CD4-positive, alpha-beta T cell treated with Interleukin-6 for 4 hours (primary cell): ENCODE results near the gene LPCAT4.
"Not testable (repeated sequence)": the region's sequence is repeated elsewhere in the genome, so short reads cannot be mapped to it uniquely, and the experiment has no call there.

ENCODE experiments used
- DNase-seq: peaks from one replicate; pipeline ENCODE4 v3.0.0-alpha.2; 2020; ENCODE audit warnings: mixed read lengths

The LPCAT4 gene

DNA sequence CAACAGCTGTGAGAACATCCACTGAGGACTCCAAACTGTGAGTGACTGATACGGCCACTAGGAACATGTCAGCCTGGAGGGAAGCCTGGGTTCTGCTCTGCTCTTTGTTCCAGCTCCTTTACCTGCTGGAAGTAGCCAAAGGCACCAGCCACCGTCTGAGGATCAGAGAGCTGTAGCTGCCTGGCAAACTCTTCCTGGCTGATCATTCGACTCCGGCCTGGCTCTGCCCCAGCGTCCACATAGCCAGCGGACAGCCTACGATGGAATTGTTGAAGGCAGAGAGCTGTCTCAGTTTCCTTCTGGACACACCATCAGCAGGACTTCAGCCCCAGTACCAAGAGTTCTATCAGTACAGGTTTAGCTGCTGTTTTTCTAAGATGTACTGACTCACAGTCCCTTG lies 5.7 kb downstream of the LPCAT4 start:
- no peak for DNase-seq

DNA sequence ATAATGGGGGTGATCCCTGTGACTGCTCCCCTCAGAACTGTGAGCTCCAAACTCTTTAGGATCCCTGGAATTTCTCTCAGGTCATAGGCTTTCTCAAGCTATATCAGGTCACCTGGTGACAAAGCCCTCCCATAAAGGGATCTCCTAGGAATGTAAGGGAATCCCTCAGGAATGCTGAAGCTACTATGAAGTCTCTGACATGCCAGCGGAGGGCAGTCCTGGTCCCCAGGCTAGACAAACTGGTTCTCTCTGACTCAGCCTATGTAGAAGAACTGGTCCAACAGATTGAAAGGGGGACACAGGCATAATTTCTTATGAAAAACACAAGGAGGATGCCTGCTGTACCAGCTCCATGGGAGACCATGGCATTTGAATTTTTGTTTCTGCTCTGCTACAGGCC lies 6.7 kb downstream of the LPCAT4 start:
- DNase-seq = no peak

DNA sequence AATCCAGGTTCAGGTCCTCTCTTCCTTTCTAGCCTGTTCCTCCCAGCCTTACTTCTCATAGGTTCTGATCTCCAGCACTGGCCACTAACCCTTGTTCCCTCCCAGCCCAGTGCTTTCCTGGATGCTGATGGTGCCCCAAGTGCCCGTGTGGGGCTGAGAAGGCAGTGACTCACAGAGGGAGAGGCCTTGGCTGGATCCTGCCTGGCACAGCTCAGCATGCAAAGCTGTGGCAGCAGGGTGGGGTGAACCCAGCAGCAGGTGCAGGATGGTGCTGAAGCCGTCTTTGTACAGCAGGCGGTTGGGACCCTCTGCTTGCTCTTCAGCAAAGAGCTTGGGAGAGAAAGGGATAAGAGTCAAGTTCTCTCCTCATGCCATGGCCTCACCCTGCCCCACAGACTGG lies 7.6 kb downstream of the LPCAT4 start:
- DNase-seq = no peak

DNA sequence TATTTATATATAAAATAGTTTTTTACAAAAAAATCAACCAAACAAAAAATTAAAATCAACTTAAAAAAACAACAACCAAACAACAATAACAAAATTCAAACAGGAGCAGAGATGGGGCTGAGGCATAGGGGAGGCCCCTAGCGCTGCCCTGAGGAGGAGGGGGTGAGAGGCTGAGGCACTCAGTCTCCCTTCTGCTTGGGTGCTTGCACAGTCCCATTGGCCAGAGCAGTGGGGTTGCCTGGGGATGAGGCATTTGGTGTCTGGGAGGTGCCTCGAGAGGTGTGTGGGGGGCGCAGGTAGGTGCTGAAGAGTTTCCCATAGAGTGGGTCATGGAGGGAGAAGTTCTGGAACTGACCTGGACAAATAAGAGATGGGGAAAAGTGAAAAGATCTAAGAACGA lies 8.0 kb downstream of the LPCAT4 start:
- no peak for DNase-seq

DNA sequence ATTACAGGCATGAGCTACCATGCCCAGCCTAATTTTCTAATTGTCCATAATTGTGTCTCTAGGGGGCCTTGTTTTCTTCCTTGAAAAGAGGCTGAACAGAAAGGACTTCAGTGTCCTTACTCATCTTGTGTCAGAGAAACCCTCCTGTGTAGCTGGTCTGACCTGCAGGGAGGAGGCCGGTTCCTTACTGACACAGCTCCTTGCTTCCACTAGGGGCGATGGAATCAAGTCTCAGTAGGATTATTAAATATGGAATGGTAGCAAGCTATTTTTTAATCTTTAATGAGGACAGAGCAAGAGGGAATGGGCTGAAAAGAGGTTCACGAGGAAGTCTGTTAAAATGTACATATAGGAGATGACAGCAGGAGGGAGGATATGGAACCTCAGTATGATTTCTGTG lies 8.6 kb downstream of the LPCAT4 start:
- no peak for DNase-seq

DNA sequence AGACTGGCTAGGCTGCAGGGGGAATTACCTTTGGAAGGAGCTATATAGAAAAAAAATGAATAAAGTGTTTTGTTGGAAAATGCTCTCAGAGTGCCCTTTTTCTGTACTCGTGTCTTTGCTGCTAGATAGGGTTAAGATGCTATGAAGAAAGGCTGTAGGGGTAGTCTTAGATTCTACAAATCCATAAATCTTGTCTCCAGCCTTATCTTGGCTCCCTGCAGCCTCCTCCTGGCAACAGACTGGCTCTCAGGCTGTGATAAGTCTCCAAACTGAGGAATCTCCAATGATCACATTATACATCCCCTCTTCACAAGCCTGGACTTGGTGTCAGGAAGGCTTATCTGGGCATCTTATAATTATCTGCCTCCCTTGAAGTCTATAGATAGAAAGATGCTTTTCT lies 9.3 kb downstream of the LPCAT4 start:
- DNase-seq = no peak

DNA sequence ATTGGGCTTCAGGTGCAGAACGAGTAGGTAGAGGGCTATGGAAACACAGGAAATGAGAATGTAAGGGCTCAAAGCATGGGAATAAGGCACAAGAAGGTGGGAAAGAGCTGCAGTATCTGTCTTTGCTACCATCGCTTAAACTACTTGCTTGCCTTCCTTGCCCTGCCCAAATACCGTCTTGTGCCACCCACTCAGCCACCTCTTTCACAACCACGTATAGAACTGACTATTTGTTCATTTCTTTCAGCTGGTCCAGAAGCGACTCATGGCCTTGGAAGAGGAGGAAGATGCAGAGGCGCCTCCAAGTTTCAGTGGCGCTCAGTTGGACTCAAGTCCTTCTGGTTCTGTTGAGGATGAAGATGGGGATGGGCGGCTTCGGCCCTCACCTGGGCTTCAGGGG lies 11.8 kb downstream of the LPCAT4 start:
- DNase-seq = no peak

DNA sequence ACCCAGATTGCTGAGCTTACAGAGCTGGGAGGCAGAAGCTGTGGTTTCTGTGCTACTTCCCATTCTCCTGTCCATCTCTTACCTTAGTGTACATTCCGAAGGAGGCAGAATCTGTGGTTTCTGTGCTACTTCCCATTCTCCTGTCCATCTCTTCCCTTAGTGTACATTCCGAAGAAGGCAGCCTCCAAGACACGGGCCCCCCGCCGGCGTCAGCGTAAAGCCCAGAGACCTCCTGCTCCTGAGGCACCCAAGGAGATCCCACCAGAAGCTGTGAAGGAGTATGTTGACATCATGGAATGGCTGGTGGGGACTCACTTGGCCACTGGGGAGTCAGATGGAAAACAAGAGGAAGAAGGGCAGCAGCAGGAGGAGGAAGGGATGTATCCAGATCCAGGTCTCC lies 12.7 kb downstream of the LPCAT4 start:
- no peak for DNase-seq

DNA sequence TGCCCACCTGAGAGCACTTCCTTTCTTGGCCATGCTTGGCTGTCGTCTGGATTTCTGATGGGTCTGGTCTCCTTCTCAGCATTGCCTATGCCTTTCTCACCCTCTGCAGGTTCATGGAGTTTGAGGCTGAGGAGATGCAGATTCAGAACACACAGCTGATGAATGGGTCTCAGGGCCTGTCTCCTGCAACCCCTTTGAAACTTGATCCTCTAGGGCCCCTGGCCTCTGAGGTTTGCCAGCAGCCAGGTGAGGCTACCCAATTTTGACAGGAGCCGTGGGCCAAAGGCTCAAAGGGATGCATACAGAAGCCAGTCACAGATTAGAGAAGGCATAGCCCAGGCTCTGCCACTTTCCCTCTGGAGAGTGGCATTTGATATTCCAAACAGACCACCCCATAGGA lies 13.4 kb downstream of the LPCAT4 start:
- DNase-seq = no peak

DNA sequence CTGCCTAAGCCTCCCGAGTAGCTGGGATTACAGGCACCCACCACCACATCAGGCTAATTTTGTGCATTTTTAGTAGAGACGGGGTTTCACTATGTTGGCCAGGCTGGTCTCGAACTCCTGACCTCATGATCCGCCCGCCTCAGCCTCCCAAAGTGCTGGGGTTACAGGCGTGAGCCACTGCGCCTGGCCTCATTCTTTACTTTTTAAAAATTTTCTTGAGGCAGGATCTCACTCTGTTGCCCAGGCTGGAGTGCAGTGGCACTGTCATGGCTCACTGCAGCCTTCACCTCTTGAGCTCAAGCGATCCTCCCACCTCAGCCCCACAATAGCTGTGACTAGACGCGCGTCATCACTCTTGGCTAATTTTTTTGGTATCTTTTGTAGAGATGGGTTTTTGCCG lies 14.0 kb downstream of the LPCAT4 start:
- DNase-seq = not testable (repeated sequence)

DNA sequence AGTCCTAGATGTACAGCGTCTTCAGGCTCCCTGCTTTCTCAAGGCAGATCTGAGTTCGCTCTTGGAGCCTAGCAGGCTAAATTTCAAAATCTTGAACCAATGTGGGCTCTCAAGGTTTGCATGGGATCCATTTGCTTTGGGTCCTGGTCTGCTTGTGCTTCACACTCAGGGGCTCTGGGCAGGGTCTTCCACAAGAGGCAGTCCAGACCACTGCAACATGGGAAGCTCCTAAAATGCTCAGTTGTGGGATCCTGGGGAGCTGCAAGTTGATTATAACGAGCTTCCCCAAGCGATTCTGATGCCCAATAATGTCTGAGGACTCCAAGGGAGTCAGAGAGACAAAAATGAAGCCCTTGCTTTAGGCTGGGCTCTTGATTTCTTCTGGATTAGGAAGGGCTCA lies 17.2 kb downstream of the LPCAT4 start:
- no peak for DNase-seq

DNA sequence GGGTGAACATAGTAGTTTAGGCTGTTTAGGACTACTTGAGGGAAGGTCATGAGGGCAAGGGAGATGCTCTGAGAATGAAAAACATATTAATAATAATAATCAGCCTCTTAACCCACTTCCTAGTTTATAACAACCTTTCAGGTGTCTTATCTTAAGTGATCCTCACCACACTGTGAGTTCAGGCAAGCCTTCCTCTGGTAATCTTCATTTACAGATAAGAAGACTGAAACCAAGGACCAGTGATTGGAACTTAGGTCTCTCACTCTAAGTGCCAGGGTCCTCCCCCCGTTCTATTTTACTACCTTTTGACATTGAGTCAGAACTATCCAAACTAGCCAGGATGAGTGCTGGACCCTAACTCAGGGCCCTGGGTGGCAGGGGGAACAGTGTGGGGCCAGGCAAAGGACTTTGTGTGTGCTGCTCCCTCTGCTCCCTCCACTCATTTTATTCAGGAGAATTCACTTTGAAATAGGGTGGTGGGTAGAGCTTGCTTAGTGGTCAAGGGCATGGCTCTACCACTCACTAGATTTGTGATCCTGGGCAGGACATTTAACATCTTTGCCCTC lies 18.2 kb downstream of the LPCAT4 start:
- DNase-seq = no peak

DNA sequence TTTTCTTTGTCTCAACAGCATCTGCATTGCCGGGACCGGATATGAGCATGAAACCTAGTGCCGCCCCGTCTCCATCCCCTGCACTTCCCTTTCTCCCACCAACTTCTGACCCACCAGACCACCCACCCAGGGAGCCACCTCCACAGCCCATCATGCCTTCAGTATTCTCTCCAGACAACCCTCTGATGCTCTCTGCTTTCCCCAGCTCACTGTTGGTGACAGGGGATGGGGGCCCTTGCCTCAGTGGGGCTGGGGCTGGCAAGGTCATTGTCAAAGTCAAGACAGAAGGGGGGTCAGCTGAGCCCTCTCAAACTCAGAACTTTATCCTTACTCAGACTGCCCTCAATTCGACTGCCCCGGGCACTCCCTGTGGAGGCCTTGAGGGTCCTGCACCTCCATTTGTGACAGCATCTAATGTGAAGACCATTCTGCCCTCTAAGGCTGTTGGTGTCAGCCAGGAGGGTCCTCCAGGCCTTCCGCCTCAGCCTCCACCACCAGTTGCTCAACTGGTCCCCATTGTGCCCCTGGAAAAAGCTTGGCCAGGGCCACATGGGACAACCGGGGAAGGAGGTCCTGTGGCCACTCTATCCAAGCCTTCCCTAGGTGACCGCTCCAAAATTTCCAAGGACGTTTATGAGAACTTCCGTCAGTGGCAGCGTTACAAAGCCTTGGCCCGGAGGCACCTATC lies 18.9 kb downstream of the LPCAT4 start:
- DNase-seq = no peak

DNA sequence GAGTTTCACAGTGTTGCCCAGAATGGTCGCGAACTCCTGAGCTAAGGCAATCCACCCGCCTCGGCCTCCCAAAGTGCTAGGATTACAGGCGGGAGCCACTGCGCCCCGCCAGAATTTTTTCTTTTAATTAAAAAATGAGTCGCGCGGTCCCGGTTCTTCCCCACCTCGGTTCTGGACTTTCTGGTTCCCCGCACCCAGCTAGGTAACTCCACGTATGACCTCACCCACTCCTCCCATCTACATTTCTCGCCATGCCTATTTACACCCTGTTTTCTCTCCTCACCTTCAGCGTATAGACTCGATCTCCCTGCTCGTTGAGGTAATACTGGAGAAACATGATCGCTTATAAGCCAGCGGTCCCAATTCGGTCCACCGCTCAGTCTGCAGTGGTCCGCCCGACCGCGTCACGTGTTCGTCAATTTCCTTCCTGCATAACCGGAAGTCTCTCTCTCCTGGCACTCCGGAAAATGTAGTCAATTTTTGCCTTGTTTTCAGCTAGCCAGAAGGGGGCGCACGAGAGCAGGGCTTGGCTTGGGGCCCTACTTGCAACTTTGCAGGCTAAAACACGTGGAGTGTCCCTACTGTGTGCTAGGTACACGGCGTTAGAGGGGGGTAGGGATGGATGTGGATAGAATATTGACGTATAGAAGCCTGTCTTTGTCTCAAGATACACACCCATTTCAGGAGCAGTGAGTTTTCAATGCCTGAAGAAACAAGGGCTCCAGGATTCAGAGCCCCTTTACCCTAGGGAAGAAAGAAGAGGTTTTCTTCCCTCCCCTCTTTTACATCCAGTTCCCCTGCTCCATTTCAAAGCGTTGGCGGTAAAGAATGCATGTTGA lies 24.0 kb downstream of the LPCAT4 start, which contains the start of the genes NOP10 and NUTM1:
Gene NOP10 (minus strand): TSS at position 400 of the 839 bp plus-strand sequence. CDS start 63 bp downstream, at position 337.
Gene NUTM1 (plus strand): TSS at position 579 of the 839 bp plus-strand sequence. CDS start 382 bp downstream, outside the sequence.
- DNase-seq = peak; percentile 95

DNA sequence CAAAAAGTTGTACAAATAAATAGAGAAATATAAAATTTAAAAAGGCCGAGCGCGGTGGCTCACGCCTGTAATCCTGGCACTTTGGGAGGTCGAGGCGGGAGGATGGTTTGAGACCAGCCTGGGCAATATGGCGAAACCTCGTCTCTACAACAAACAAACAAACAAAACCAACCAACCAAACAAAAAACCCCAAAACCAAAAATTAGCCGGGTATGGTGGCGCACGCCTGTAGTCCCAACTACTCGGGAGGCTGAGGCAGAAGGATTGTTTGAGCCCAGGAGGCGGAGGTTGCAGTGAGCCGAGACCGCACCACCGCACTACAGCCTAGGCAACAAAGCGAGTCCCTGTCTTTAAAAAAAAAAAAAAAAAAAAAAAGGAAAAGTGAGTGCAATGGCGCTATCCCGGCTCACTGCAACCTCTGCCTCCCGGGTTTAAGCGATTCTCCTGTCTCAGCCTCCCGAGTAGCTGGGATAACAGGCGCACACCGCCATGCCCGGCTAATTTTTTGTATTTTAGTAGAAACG lies 24.7 kb downstream of the LPCAT4 start:
- peak; percentile 30 for DNase-seq

DNA sequence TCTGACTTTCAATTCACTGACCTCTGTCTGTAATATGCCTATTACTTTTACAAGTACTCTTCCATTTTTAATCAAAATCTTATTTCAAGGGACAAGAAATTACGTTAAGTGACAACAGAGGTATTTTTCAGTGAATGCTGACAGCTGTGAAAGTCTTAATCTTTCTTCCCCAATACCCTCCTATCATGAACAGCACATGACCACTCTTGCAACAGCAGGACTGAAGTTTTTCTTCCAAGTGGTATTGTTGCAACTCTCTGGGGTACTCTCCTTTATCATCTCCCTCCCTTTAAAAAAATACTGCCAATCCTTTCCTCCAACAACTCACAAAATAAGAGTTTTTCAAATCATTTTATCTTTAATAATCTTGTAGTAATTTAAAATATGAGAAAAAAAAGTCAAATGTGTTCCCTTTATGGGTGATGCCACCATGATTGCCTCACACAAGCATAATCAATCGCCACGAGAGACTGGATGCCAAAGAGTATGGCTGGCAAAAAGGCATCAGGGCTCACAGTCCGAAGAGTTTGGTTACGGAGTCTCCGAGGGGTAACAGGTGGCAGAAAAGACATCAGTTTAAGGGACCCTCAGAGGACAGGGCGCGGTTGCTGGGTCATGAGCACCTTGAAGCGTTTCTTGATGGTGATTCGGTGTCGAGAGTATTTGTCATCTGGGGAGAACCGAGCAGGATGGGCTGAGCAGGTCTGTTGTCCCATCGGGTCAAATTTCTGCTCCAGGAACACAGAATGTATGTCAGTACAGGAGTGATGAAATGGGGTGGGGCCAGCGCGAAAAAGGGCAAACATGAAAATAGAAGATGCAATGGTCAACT lies 25.4 kb downstream of the LPCAT4 start:
- no peak for DNase-seq

DNA sequence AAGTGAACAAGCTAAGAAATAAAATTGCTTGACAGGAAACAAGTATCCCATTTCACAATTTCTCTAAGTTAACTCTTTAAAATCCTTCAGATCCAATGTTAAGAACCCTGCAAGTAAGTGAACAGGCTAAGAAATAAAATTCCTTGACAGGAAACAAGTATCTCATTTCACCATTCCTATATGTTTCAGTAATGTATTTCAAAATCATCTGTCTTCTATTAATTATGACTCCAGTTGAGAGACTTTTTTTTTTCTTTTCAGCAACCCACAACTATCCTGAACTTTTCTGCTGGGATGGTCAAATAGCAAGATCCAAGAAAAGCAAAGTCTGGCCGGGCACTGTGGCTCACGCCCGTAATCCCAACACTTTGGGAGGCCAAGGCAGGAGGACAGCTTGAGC lies 27.1 kb downstream of the LPCAT4 start:
- DNase-seq = no peak

DNA sequence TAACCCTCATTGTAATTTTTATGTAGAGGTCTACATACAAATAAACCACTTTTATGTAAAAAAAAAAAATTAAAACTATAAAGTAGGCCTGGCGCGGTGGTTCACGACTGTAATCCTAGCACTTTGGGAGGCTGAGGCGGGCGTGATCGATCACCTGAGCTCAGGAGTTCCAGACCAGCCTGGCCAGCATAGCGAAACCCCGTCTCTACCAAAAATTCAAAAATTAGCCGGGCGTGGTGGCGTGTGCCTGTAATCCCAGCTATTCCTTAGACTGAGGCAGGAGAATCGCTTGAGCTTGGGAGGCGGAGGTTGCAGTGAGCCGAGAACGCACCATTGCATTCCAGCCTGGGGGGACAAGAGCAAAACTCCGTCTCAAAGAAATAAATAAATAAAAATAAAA lies 28.6 kb downstream of the LPCAT4 start:
- DNase-seq = no peak

DNA sequence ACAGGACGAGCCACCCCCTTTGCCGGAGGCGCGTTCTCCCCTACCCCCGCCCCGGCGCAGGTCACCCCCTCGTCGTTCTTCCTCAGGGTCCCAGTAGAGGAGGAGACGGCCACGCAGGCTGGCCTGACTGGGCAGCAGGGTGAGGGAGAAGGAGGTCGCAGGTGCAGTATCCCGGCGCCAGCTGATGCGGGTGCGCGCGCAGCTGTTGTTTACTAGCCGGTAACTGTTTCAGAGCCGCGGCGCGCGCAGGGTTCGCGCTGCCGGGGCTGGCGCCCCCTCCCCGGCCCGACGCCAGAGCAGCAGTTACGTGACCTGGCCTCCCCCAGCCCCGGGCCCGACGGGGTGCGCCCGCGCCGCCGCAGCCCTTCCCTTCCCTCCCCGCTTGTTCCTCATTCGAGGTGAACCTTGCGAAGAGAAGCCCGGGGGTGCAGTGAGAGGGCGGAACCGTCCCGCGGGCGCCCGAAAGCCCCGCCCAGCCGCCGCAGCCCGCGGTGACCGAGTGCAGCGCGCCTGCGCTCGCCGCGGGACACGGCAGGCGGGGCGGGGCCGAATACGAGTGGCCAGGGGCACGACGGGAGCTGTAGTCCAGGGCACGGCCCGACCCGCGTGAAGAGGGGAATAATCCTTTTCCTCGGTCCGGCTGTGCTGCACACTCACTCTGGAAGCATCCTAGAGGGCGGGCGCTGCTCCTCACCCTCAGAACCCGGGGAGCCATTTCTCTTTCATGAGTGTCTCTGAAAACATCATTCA lies 29.3 kb downstream of the LPCAT4 start, which contains the start of gene SLC12A6:
Gene SLC12A6 (minus strand): TSS at position 225 of the 750 bp plus-strand sequence. CDS start 1,101 bp downstream, outside the sequence.
- peak; percentile 94 for DNase-seq

DNA sequence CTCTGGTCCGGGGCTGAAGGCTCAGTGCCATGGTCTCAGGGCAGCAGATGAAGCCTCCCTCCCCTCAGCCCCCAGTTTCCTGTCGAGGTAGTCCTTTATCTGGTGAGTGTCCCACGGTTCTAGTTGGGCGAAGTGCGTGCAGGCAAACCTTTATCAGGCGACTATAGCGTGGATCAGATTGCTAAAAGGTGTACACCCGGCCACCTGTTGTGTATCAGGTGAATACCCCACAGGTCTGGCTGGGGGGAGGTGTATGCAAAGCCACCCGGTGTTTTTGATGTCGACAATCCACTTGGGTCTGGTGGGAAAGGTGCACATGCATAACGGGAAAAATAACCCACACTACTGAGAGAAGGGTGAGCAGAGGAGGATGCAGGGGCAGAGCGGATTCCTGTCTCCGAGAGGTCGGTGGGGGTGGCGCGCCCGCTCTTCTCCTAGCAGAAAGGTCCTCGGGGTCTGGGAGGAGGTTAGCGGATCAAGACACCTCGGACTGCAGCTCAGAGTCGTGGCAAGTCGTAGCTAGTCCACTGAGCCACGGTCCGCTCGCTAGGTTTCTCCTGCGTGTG lies 29.9 kb downstream of the LPCAT4 start:
- peak; percentile 53 for DNase-seq

DNA sequence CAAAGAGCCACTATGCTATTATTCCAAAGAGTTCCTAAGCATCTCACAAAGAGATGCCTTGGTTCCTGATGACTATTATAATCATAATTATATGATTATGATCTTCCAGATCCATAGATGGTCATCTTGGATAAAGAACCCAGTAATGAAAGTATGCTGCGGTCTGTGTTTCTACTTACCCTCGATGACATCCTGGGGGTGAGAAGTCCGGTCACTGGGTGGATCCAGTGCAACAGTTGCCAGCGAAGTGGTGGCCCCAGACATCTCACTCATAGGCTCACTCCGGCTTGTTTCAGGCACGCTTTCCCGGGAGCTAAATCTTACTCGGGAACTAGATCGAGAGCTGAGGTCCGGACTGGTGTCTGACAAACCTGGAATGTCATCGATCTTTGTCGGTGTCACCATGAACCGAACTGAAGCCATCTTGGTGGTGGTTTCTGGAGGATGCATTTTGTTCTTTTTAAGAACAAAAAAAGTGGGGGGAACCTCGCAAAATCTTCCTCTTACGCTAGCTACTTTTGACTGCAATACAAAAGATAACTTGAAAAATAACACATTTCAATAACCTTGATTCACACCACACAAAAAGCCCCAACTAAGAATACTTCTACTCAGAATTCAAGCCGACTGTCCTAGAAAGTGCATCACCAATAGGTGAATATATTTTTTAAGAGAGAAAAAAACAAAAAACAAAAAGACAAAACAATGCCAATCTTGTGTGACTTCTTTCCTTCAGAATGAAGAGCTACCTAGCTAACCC lies 30.6 kb downstream of the LPCAT4 start:
- no peak for DNase-seq
